IPS-20b (cell line): Measurements from ENCODE around the gene RBM8A.

Experiments used
- H3K27ac ChIP-seq: one replicate; pipeline ENCODE4 v1.5.1; 2013; ENCODE audit warnings: low read length
- H3K27me3 ChIP-seq: 2 replicates; pipeline ENCODE4 v1.6.1; 2013; ENCODE audit warnings: mild to moderate bottlenecking, low read length, inconsistent platforms; ENCODE audit not compliant: insufficient read depth
- H3K36me3 ChIP-seq: 2 replicates; pipeline ENCODE4 v1.6.1; 2013; ENCODE audit warnings: low read depth, mild to moderate bottlenecking, inconsistent platforms, low read length, moderate library complexity; ENCODE audit not compliant: insufficient read depth
- H3K4me1 ChIP-seq: 2 replicates; pipeline ENCODE4 v1.6.1; 2013; ENCODE audit warnings: mild to moderate bottlenecking, control low read depth, inconsistent platforms, low read length, moderate library complexity; ENCODE audit not compliant: insufficient read depth
- H3K4me3 ChIP-seq: 2 replicates; pipeline ENCODE4 v1.5.1; 2013; ENCODE audit warnings: mild to moderate bottlenecking, low read length, inconsistent platforms
- H3K9ac ChIP-seq: 2 replicates; pipeline ENCODE4 v1.6.1; 2013; ENCODE audit warnings: low read depth, mild to moderate bottlenecking, inconsistent platforms, low read length, moderate library complexity
- H3K9me3 ChIP-seq: 2 replicates; pipeline ENCODE4 v1.6.1; 2013; ENCODE audit warnings: mild to moderate bottlenecking, low read depth, low read length, inconsistent platforms; ENCODE audit not compliant: insufficient read depth

RBM8A gene

DNA sequence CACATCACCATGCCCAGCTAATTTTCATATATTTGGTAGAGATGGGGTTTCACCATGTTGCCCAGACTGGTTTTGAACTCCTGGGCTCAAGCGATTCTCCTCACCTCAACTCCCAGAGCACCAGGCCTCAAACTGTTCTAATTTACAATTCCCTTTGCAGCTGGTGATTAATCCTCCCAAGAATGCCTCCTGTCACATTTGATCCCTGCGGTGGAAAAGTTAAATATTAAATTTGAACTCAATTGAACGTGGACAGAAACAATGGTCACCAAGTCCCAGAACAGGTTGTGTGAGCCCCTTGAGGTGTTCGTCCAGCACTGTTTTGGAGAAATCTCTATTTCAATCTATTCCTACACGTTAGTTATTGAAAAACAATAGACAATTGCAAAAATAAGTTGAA is 39.7 kb downstream of the RBM8A start:
- Histone ChIP-seq H3K4me1 (peaks cover 7% of the 10 kb centered on the region; the same call in 1 of the 2 replicates), H3K27ac (no peak overlapping the region), H3K4me3 (no peak overlapping the region), H3K9me3 (no peaks in the 10 kb centered on the region), H3K9ac (no peak overlapping the region), H3K27me3 (peaks cover 27% of the 10 kb centered on the region), H3K36me3 (no peaks in the 10 kb centered on the region)

DNA sequence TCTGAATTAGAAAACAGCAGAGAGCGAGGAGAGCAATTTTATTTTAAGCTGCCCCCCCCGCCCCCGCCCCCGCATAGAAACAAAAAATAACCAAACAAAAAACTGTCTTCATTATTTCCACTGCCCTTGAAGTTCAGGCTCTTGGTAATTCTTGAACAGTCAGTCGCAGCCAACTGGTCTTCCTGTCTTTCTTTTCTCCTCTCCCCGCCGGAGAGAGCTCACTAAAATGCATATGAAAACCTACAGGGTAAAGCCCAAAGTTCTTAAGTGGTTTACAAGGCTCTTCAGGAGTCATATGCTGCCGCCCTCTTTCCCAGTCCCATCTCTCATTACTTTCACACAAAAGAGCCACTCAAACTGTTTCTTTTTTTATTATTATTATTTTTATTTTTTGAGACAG is 40.5 kb downstream of the RBM8A start:
- H3K4me3 ChIP-seq: peak overlapping the region; percentile 83; the same call in 1 of the 2 replicates
- peaks cover 27% of the 10 kb centered on the region for H3K27me3 ChIP-seq
- peaks cover 2% of the 10 kb centered on the region; the same call in 1 of the 2 replicates for H3K4me1 ChIP-seq
- no peaks in the 10 kb centered on the region for H3K9me3 ChIP-seq
- H3K27ac ChIP-seq: no peak overlapping the region
- H3K9ac ChIP-seq: no peak overlapping the region
- H3K36me3 ChIP-seq: no peaks in the 10 kb centered on the region

DNA sequence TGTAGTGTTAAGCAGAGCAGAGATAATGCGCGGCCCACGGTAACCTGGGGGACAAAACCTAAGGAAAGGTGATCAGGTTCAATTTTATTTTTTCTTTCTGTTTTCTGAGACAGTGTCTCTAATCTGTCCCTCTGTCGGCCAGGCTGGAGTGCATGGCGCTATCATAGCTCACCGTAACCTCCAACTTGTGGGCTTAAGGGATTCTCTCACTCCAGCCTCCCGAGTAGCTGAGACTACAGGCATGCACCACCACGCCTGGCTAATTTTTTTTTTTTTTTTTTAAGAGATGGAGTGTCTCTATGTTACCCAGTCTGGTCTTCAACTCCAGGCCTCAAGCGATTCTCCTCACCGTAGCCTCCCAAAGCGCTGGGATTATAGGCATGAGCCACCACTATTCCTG is 40.9 kb downstream of the RBM8A start:
- Histone ChIP-seq H3K9ac (no peak overlapping the region; the same call in 1 of the 2 replicates), H3K9me3 (no peaks in the 10 kb centered on the region), H3K27me3 (peaks cover 27% of the 10 kb centered on the region), H3K36me3 (no peaks in the 10 kb centered on the region), H3K4me1 (peaks cover 2% of the 10 kb centered on the region; the same call in 1 of the 2 replicates), H3K4me3 (peak overlapping the region; percentile 83), H3K27ac (no peak overlapping the region)

DNA sequence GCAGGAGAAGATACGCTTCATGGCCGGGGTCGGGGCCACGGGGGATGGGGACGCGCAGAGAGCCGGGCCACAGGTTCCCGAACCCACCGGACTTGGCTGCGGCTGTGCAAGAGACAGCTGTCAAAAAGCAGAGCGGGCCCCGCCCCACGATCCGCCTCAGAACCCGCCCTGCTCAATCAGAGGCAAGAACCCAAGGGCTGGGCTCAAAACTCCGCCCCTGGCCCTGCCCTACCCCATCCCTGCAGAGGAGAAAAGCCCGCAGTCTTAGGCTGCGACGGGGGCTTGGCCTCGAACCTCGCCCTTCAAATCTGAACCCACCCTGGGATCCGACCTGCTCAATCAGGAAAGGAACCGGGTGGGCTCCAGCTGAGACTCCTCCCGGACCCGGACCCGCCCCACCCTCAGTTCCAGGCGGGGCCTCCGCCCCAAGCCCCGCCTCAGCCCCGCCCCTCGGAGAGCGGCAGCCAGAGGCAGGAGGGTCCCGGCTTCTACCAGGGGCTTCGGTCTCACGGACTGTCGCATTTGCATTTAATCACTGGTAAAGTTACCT is 41.5 kb downstream of the RBM8A start, which contains the start of gene ANKRD35:
Gene ANKRD35 (minus strand): TSS at position 129 of the 550 bp plus-strand sequence. CDS start 108 bp downstream, at position 21.
- Histone ChIP-seq H3K4me1 (peaks cover 2% of the 10 kb centered on the region; the same call in 1 of the 2 replicates), H3K27ac (no peak within 1 kb of the TSS), H3K9ac (no peak within 1 kb of the TSS; the same call in 1 of the 2 replicates), H3K36me3 (no peaks in the 10 kb centered on the region), H3K27me3 (peaks cover 27% of the 10 kb centered on the region), H3K9me3 (no peaks in the 10 kb centered on the region), H3K4me3 (peak within 1 kb of the TSS; percentile 83)

DNA sequence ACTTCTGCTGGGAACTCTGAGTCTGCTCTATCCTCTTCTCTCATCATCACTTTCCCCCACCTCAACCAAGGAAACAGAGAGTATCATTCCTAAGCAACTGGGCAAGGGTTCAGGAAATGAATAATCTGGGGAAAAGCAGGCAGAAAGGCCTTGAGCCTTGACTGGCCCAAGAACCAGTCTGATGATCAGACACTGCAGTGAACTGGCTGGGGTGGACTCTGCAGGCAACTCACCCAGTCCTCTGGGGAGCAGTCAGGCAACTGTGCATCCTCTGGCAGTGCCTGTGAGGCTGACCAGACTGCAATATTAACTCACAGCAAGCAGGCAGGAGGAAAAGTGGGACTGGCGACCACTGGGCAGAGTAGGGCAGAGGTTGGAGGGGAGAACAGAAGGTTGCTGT is 42.6 kb downstream of the RBM8A start:
- Histone ChIP-seq H3K9ac (no peak overlapping the region), H3K4me3 (no peak overlapping the region), H3K4me1 (peaks cover 6% of the 10 kb centered on the region; the same call in 1 of the 2 replicates), H3K27me3 (peaks cover 27% of the 10 kb centered on the region), H3K27ac (no peak overlapping the region), H3K36me3 (no peaks in the 10 kb centered on the region), H3K9me3 (no peaks in the 10 kb centered on the region)

DNA sequence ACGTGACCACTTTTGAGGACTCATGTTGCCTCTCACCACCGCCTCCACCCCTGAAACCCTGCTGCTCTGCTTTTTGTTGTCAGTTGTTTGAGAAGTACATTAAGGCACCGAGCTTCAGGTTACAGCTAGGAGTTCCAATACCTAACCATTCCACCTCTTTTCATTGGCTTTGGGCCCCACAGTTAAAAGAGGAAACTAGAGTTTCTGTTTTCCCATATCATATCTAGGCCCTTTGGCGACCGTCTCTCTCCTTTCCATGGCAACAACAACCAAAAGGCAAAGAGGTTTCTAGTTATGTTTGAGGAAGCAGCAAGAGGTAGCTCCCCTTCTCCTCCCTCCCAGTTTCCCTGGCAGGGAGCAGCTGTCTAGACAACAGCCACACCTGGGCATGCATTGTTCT is 47.5 kb downstream of the RBM8A start:
- Histone ChIP-seq H3K4me3 (peak overlapping the region; percentile 32; the same call in 1 of the 2 replicates), H3K9ac (no peak overlapping the region)

GRCh38 chr1:145878724-145879123 is 48.6 kb downstream of the RBM8A start:
- Histone ChIP-seq H3K27me3 (peaks cover 18% of the 10 kb centered on the region), H3K9me3 (no peaks in the 10 kb centered on the region), H3K27ac (no peak overlapping the region)

More for the DNA sequence above, 47.5 kb downstream of the RBM8A start:
- Histone ChIP-seq H3K4me1 (peaks cover 8% of the 10 kb centered on the region; the same call in 1 of the 2 replicates), H3K27ac (no peak overlapping the region), H3K27me3 (peaks cover 18% of the 10 kb centered on the region), H3K9me3 (no peaks in the 10 kb centered on the region), H3K36me3 (no peaks in the 10 kb centered on the region)

DNA sequence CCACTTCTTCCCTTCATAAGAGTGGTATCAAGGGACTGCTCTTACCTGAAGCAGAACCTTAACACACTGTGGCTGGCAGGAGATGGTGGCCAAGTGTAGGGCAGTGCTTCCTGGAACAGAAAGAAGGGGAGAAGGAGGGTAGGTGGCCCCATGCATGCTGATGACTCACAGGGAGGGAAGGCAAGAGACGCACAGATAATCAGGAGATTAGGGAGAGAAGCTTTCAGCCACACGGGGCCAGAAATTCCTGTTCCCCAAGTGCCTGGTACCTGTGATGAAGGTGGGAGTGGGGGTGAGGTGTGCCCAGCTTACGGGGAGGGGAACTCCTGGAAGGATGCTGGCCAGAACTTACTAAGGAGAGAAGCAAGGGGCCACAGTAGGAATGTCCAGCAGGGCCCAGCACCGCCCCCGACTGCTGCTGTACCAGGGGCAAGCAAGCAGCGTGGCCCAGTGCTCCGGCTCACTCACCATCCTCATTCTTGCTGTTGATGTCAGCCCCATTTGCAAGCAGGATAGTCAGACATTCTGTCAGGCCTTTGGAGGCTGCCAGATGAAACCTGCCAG is 49.3 kb downstream of the RBM8A start:
- Histone ChIP-seq H3K4me1 (peaks cover 8% of the 10 kb centered on the region; the same call in 1 of the 2 replicates), H3K4me3 (no peak overlapping the region), H3K27me3 (peaks cover 18% of the 10 kb centered on the region), H3K27ac (no peak overlapping the region), H3K9ac (no peak overlapping the region), H3K9me3 (no peaks in the 10 kb centered on the region), H3K36me3 (no peaks in the 10 kb centered on the region)

More at GRCh38 chr1:145878724-145879123, 48.6 kb downstream of the RBM8A start:
- peaks cover 8% of the 10 kb centered on the region; the same call in 1 of the 2 replicates for H3K4me1 ChIP-seq
- no peak overlapping the region for H3K4me3 ChIP-seq
- no peaks in the 10 kb centered on the region for H3K36me3 ChIP-seq
- H3K9ac ChIP-seq: no peak overlapping the region

DNA sequence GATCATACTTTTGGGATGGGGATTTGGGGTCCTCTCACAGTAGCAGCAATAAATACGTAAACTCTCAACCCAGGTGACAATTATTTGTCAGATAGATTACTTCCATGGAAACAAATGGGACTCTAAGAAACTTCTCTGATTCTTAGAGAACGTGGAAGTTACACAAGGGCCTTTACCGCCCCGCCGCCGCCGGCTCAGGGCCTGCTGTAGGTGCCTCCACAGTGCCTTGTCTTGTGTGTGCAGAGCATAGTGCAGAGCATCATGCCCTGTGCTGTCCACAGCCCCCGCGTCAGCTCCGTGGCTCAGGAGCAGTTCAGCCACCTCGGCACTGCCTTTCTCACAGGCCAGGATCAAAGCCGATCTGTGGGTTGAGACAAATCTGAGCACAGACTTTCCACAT is 52.6 kb downstream of the RBM8A start:
- no peak overlapping the region for H3K9ac ChIP-seq
- no peaks in the 10 kb centered on the region for H3K9me3 ChIP-seq
- H3K27ac ChIP-seq: no peak overlapping the region
- H3K36me3 ChIP-seq: no peaks in the 10 kb centered on the region
- H3K4me1 ChIP-seq: peaks cover 5% of the 10 kb centered on the region; the same call in 1 of the 2 replicates
- H3K27me3 ChIP-seq: peaks cover 36% of the 10 kb centered on the region
- H3K4me3 ChIP-seq: no peak overlapping the region

- no peaks in the 10 kb centered on the region for H3K9me3 ChIP-seq
- no peaks in the 10 kb centered on the region; the same call in 1 of the 2 replicates for H3K4me1 ChIP-seq
- peak overlapping the region; percentile 66 for H3K4me3 ChIP-seq
- H3K9ac ChIP-seq: peak overlapping the region; percentile 55
- no peaks in the 10 kb centered on the region for H3K36me3 ChIP-seq
- H3K27me3 ChIP-seq: peaks cover 36% of the 10 kb centered on the region
- no peak overlapping the region for H3K27ac ChIP-seq
These were observed 55.0 kb downstream of the RBM8A start for GRCh38 chr1:145871994-145872924.
